Fibroblast of skin of right biceps (primary cell): ENCODE measurements around the gene TTLL10.

Source experiments
- DNase-seq: peaks from one replicate; pipeline ENCODE4 v3.0.0-alpha.2; 2013

The TTLL10 gene

GRCh38 chr1:1223321-1223720 is 49.6 kb downstream of the TTLL10 start:
- DNase-seq = no peak

GRCh38 chr1:1223891-1224290 is 50.2 kb downstream of the TTLL10 start:
- DNase-seq = no peak

- no peak for DNase-seq
Observed at GRCh38 chr1:1225238-1225845, 51.7 kb downstream of the TTLL10 start.

GRCh38 chr1:1225913-1226312 is 52.2 kb downstream of the TTLL10 start:
- DNase-seq = no peak

- no peak for DNase-seq
Observed at GRCh38 chr1:1226566-1227362, 53.1 kb downstream of the TTLL10 start.

GRCh38 chr1:1227386-1227785 is 53.7 kb downstream of the TTLL10 start:
- DNase-seq = no peak

GRCh38 chr1:1228187-1228586 is 54.5 kb downstream of the TTLL10 start:
- DNase-seq = no peak

- DNase-seq = no peak
Observed at GRCh38 chr1:1228596-1229321, 55.1 kb downstream of the TTLL10 start.

GRCh38 chr1:1229770-1230169 is 56.1 kb downstream of the TTLL10 start:
- no peak for DNase-seq

- peak; percentile 69 for DNase-seq
Observed at GRCh38 chr1:1230656-1231399, 57.1 kb downstream of the TTLL10 start.

GRCh38 chr1:1231400-1232207 is 57.9 kb downstream of the TTLL10 start, which contains the start of gene SDF4:
Gene SDF4 (minus strand): TSS chr1:1232001. CDS start chr1:1228772, 3,229 bp downstream.
- DNase-seq = peak; percentile 97

GRCh38 chr1:1232208-1232795 is 58.6 kb downstream of the TTLL10 start, which contains the start of gene B3GALT6:
Gene B3GALT6 (plus strand): TSS chr1:1232237. CDS start chr1:1232279, 42 bp downstream.
- no peak for DNase-seq

GRCh38 chr1:1232796-1233566 is 59.3 kb downstream of the TTLL10 start:
- DNase-seq = no peak

- DNase-seq = no peak
Observed at GRCh38 chr1:1233567-1233892, 59.9 kb downstream of the TTLL10 start.

GRCh38 chr1:1234180-1234808 is 60.6 kb downstream of the TTLL10 start:
- DNase-seq = no peak

GRCh38 chr1:1235016-1235744 is 61.5 kb downstream of the TTLL10 start:
- DNase-seq = no peak

GRCh38 chr1:1236176-1236763 is 62.6 kb downstream of the TTLL10 start:
- no peak for DNase-seq

- DNase-seq = no peak
Observed at GRCh38 chr1:1236945-1237873, 63.5 kb downstream of the TTLL10 start.
